Measurements from ENCODE around the gene RNASE8.

- TF ChIP-seq CTCF (IDR thresholded peaks at IDR 0.05; ENCODE audit: insufficient read depth, low read depth, low read length) (no peak), EZH2 (IDR thresholded peaks at IDR 0.05; ENCODE audit: insufficient read depth, low read length) (no peak)
These were observed 14.4 kb downstream of the RNASE8 start for GRCh38 chr14:21072031-21072473.

Measured in astrocyte (in vitro differentiated cells and primary cell).